Testis (tissue), 2 donors: ENCODE data around the gene RYR3.

Source experiments
- POLR2A ChIP-seq: fragments of 450-650 bp; IDR thresholded peaks from one replicate; pipeline ENCODE4 v1.6.1; 2017; ENCODE audit warnings: antibody characterized with exemption, mild to moderate bottlenecking, moderate library complexity
- TF ChIP-seq, protein P1 (sequence below), 3 experiments: fragments of 450-650 bp in 2 of 3; fragments of 200-600 bp in 1 of 3; sonication (generic) in 1 of 3; IDR thresholded peaks; one replicate each; pipeline ENCODE4 v1.5.1; 2016 to 2019; ENCODE audit warnings: antibody characterized with exemption in 3 of 3, mild to moderate bottlenecking in 2 of 3, moderate library complexity in 1 of 3

DNA sequence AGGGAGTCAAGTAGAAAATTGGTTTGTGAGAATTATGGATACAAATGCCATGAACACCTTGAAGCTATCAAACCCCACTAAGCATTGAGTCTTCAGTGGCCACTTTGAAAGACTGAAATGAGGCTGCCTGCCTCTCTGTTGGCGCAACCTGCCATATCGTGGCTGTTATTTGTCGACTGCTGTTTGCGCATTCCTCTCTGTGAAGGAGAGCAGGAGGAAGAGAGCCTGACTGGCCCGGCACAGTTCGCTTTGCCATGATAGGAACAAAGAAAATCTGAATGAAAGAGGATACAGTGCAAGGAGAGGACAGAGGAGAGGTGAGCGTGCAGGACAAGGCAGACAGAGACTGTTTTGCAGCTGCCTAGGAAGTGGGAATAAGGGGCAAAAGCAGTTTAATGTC is 289.4 kb downstream of the RYR3 start:
- TF ChIP-seq, protein P1, sequence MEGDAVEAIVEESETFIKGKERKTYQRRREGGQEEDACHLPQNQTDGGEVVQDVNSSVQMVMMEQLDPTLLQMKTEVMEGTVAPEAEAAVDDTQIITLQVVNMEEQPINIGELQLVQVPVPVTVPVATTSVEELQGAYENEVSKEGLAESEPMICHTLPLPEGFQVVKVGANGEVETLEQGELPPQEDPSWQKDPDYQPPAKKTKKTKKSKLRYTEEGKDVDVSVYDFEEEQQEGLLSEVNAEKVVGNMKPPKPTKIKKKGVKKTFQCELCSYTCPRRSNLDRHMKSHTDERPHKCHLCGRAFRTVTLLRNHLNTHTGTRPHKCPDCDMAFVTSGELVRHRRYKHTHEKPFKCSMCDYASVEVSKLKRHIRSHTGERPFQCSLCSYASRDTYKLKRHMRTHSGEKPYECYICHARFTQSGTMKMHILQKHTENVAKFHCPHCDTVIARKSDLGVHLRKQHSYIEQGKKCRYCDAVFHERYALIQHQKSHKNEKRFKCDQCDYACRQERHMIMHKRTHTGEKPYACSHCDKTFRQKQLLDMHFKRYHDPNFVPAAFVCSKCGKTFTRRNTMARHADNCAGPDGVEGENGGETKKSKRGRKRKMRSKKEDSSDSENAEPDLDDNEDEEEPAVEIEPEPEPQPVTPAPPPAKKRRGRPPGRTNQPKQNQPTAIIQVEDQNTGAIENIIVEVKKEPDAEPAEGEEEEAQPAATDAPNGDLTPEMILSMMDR (IDR thresholded peaks at IDR 0.05) = no peak
- no peak for TF ChIP-seq POLR2A
